Measurements from ENCODE around the gene CCDC27.

CCDC27 gene

GRCh38 chr1:3750741-3751140 is 1.5 kb upstream of the CCDC27 start:
- DNase-seq (ENCODE audit: low read depth in 2 of 3, low spot score in 2 of 3) = no peak

DNA sequence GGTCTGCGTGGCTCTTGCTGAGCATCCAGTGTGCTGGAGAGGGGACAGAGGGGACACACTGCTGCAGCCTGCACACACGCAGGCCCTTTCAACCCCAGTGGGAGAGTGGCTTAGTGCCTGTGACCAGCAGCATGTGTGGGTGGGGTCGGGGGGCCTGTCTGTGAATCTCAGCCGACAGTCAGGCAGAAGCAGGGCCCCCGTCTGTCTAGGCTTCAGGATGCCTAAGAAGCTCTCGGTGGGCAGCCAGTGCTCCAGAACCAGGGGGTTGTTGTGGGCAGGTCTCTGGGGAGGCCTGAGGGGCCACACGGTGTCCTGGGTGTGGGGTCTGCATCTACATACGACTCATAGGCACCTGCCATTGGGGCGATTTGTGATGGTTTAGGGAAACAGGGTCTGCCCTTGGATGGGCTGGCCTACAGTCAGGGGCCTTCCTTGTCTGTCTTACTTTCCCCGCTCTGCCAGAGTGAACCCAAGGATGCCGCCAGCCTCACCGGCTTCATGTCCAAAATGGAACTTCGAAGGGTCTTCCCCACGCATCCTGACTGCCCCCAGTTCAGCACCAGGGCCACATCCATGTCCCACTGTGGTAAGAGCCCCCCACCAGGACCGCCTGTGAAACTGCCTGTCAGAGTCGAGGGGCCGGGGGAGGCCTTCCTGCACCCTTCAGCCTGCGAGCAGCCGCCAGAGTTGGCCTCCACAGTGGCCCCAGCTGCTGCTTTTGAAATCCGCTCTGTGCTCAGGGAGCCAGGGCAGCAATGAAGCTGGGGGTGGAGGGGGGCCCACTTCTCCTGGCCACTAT is 1.6 kb downstream of the CCDC27 start:
- DNase-seq (ENCODE audit: low read depth in 2 of 3, low spot score in 2 of 3) = no peak

DNA sequence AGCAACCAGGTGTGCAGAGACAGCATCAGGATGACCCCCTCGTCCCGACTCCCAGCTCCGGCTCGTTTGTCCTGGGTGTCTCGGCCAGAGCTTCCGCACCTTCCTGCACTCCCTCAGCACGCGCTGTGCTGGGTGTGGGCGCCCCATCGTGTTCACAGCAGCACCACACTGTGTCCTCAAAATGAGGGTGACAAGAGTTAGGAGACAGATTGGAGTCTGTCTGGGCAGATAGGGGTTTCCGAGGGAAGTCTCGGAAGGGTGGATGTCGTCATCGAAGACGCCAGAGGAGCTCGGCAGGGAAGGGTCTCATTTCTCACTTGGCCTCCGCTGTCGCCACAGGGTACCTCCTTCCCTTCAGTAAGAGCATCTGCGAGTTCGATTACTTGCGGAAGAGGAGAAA is 4.1 kb downstream of the CCDC27 start:
- DNase-seq (ENCODE audit: low read depth in 2 of 3, low spot score in 2 of 3) = no peak

- DNase-seq (ENCODE audit: low read depth in 2 of 3, low spot score in 2 of 3) = no peak
These were observed 6.9 kb downstream of the CCDC27 start for GRCh38 chr1:3759164-3759563.

DNA sequence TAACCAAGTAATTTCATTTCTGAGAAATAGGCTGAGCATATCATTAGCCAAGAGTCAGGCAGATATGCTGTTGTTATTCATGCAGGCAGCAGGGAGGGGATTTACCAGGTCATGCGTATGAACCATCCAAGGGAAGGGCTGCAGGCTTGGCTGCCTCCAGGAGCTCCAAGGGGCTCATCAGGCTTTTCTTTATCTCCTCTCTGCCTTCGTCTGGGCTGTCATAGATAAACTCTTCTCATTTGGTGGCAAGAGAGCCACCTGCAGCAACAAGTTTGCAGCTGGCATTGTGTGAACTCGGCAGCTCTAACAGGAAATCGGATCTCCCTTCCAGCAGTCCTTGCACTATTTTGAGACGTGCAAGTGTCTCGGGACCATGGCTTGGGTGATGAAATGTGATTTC is 7.5 kb downstream of the CCDC27 start:
- no peak for DNase-seq (ENCODE audit: low read depth in 2 of 3, low spot score in 2 of 3)

GRCh38 chr1:3761296-3762010 is 9.2 kb downstream of the CCDC27 start:
- no peak for DNase-seq (ENCODE audit: low read depth in 2 of 3, low spot score in 2 of 3)

GRCh38 chr1:3762151-3762872 is 10.1 kb downstream of the CCDC27 start:
- DNase-seq (ENCODE audit: low read depth in 2 of 3, low spot score in 2 of 3) = no peak

DNA sequence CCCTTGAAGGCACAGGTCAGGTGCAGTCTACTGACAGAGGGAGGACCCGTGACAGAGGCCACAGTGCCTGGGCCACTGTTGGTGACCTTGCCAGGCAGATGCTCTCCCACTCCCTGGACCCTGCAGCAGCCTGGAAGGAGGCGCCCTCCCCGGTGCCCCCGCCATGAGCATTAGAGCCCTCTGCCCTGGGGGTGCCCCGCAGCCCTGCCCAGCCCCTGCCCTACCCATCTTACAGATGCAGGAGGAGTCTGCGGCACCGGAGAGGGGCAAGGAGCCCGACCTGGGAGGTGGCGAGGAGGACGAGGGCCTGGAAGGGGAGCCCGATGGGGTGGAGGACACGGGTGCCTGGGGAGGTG is 10.6 kb downstream of the CCDC27 start:
- DNase-seq (ENCODE audit: low read depth in 2 of 3, low spot score in 2 of 3) = no peak

DNA sequence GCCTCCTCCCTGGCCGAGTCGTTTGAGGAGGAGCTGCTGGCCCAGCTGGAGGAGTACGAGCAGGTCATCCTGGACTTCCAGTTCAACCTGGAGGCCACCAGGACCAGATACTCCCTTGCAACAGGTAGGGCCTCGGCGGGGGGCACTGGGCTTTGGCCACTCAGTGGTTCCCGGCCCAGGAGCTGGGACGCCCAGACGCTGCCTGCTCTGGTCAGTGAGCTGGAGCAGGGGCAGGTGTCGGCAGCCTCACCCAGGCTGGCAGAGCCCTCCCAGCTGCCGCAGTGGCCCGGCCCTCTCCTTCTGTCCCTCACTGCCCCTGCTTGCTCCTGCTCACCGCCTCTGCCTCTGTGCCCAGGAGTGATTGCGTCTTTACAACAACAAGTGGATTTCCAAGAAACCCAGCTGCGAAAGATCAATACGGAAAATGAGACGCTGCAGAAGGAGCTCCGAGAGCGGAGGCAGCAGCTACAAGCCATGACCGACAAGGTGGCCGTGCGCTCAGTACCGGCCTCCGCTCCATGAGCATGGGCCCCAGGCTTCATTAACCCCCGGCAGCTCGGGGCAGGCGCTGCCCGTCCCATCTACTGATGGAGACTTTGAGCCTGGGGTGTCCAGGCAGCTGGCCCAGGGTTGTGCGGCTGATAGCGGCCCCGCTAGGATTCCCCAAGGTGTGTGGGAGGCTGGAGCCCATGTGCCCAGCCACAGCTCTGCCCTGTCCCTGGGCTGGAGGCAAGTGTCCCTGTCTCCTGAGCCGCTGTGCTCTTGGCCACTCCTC is 11.3 kb downstream of the CCDC27 start:
- DNase-seq (ENCODE audit: low read depth in 2 of 3, low spot score in 2 of 3) = no peak

DNA sequence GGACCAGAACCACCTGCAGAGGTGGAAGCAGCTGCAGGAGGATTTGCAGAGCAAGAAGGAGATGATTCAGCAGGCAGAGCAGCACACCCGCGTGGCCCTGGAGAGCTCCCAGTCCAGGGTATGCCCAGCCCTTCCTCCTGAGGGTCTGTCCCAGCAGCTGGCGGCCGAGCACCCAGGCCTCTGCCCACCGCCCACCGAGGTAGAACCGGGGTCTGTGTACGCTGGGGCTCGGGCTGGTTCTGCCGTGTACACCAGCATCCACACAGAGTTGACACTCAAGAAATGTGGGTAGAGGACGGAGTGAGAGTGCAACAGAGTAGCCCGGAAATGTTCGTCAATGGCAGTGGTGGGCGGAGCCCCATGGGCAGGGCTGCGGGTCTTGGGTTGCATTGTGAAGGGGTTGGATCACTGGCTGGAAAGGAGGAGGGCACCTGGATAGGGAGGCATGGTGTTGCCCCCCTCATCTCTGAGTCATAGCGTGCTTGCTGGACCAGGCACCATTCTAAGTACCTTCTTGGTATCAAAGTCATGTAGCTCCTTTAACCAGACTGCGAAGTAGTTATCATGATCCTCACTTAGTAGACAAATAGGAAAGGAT is 15.2 kb downstream of the CCDC27 start:
- DNase-seq (ENCODE audit: low read depth in 2 of 3, low spot score in 2 of 3) = no peak

- no peak for DNase-seq (ENCODE audit: low read depth in 2 of 3, low spot score in 2 of 3)
These were observed 16.7 kb downstream of the CCDC27 start for GRCh38 chr1:3768811-3769390.

GRCh38 chr1:3770047-3770765 is 18.0 kb downstream of the CCDC27 start:
- DNase-seq (ENCODE audit: low read depth in 2 of 3, low spot score in 2 of 3) = no peak

GRCh38 chr1:3771108-3772026 is 19.1 kb downstream of the CCDC27 start:
- no peak for DNase-seq (ENCODE audit: low read depth in 2 of 3, low spot score in 2 of 3)

DNA sequence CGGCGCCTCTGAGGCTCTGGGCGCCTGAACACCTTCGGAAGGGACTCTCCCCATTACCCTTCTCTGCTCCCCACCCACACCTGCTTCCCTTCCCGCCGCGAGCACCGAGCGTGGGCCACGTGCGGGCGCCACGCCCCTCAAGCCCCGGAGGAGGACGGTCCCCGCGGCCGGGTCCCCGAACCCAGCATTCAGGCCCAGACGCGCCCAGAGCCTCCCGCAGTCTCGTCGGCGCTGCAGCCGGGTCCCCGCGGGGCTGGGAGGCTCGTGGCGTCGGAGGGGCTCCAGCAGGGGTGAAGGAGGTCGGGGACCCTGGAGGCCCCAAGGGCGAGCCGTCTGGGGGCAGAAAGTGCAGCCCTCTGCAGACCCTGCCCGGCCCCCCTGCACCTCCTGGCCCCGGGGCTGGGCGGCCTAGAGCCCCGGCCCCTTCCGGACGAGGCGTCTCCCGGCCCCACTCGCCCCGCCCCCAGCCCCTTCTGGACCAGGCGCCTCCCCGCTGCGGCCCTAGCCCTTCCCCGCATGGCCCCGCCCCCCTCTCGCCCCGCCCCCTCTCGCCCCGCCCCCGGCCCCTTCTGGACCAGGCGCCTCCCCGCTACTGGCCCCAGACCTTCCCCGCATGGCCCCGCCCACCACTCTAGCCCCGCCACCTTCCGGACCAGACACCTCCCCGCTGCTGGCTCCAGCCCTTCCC is 19.9 kb downstream of the CCDC27 start:
- peak; percentile 48 to 71 (median 71) for DNase-seq (ENCODE audit: low read depth in 2 of 3, low spot score in 2 of 3)

DNA sequence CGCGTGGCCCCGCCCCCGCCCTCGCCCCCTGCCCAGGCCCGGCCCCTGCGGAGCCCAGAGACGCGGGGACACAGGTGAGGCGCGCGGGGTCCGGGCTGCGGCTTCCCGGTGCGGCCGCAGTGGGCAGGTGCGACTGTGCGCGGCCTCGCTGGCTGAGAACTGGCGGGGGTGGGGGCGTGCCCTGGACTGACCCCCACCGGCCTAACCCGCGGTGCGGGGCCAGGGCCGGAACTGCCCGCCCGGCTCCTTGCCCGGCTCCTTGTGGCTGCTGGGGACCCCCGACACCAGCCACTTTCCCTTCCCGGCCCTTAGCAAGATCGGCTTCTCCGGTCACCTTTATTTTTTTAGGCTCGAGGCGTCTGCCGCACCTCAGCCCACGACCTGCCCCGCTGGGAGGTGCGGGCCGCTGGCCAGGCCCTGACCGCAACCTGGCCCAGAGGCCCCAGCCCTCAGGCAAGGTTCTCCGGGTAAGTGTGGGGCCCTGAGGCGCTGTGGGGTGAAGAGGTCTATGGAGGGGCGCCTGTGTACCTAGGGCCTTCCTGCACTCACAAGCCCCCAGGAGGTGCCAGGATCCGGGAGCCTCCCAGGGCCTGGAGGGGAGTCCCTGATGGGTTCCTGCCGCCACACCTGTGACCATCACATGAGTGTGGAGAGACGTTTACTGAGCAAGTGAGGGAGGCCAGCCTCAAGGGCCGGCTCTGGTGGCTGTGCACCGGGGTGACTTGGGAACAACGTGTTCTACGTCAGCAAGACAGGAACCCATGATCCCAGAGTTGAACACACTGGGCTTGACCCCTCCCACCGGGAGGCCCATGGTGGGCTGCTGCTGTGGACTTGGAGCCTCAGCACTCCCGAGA is 20.7 kb downstream of the CCDC27 start, which contains the start of gene SMIM1:
SMIM1 (plus strand) TSS at position 35 of the 857 bp plus-strand sequence. CDS start 2,625 bp downstream, outside the sequence.
- no peak for DNase-seq (ENCODE audit: low read depth in 2 of 3, low spot score in 2 of 3)

- DNase-seq (ENCODE audit: low read depth in 2 of 3, low spot score in 2 of 3) = no peak
These were observed 21.5 kb downstream of the CCDC27 start for GRCh38 chr1:3773572-3774275.

Data from activated CD8-positive, alpha-beta memory T cell treated with anti-CD3 and anti-CD28 coated beads for 48 hours (primary cell).